ENCODE results near the gene THAP8.

GRCh38 chr19:36027696-36028095, 26.4 kb downstream of the THAP8 start:
- TF ChIP-seq CTCF (IDR thresholded peaks at IDR 0.05) (no peak), POLR2A (IDR thresholded peaks at IDR 0.05) (no peak)
